Upper lobe of right lung (tissue), 1 donor: ENCODE measurements around the gene RHBG. TPM values are rescaled to one million over a fixed set of nuclear protein-coding genes. Genes with fewer than 3 reads are reported as not detected.
A peak's percentile ranks its signal among the peaks of the same experiment; 100 is the strongest.

Source experiments
- ATAC-seq: fragments of 200-7000 bp; cut with Tn5 transposase; one replicate; pipeline ENCODE4 v1.9.1; 2020; ENCODE audit warnings: mild to moderate bottlenecking, moderate library complexity
- DNase-seq: peaks from one replicate; pipeline ENCODE4 v3.0.0-alpha.2; 2020
- H3K27ac ChIP-seq: fragments of 200-600 bp; one replicate; pipeline ENCODE4 v1.8.0; 2022
- H3K27me3 ChIP-seq: fragments of 200-600 bp; one replicate; pipeline ENCODE4 v1.8.0; 2022; ENCODE audit warnings: mild to moderate bottlenecking
- H3K36me3 ChIP-seq: fragments of 200-600 bp; one replicate; pipeline ENCODE4 v1.8.0; 2022
- H3K4me1 ChIP-seq: fragments of 200-600 bp; one replicate; pipeline ENCODE4 v1.8.0; 2022
- H3K4me3 ChIP-seq: fragments of 200-600 bp; one replicate; pipeline ENCODE4 v1.8.0; 2022; ENCODE audit warnings: mild to moderate bottlenecking
- H3K9me3 ChIP-seq: fragments of 200-600 bp; one replicate; pipeline ENCODE4 v1.8.0; 2022
- CTCF ChIP-seq: fragments of 200-600 bp; IDR thresholded peaks from one replicate; pipeline ENCODE4 v1.8.0; 2022; ENCODE audit warnings: antibody characterized with exemption
- intact Hi-C: fragments of 100-400 bp; cut with DNase I; formaldehyde crosslinking; loops from one replicate; pipeline ENCODE4 v1.11.0; 2022
- total RNA-seq: library from RNA; stranded (reverse); fragmentation: NEBNext Ultra II Directional; extraction: Animal tissue kit (Norgen Biotek cat#: 25700); gene quantifications from one replicate; pipeline ENCODE4 v1.2.1, GENCODE V29; 2021
- donor health status: DM: no; HTN: yes; CAD: no; lungs with severe emphysema.

RHBG gene
- total RNA-seq, 1 donor from 2014 or later = not detected

- ATAC-seq (no peak), DNase-seq (no peak)
- Histone ChIP-seq H3K27me3 (peaks cover 24% of the 10 kb centered on the region), H3K9me3 (no peaks in the 10 kb centered on the region), H3K4me1 (peaks cover 10% of the 10 kb centered on the region), H3K36me3 (no peaks in the 10 kb centered on the region), H3K27ac (no peak overlapping the region), H3K4me3 (no peak overlapping the region)
- intact Hi-C loops = no loop called here
- no peak for TF ChIP-seq CTCF
Measured at GRCh38 chr1:156373546-156373945, 4.5 kb downstream of the RHBG start.

GRCh38 chr1:156376146-156376545 lies 7.1 kb downstream of the RHBG start:
- peaks cover 15% of the 10 kb centered on the region for H3K27me3 ChIP-seq
- no peak overlapping the region for H3K4me3 ChIP-seq
- ATAC-seq = no peak
- no peak for DNase-seq
- TF ChIP-seq CTCF = no peak
- H3K9me3 ChIP-seq = no peaks in the 10 kb centered on the region
- H3K27ac ChIP-seq = no peak overlapping the region
- no peaks in the 10 kb centered on the region for H3K36me3 ChIP-seq
- intact Hi-C loops = no loop called here
- no peaks in the 10 kb centered on the region for H3K4me1 ChIP-seq

GRCh38 chr1:156376958-156377919 lies 8.2 kb downstream of the RHBG start:
- Histone ChIP-seq H3K4me3 (no peak overlapping the region), H3K27ac (no peak overlapping the region), H3K27me3 (peaks cover 10% of the 10 kb centered on the region), H3K4me1 (no peaks in the 10 kb centered on the region), H3K36me3 (no peaks in the 10 kb centered on the region), H3K9me3 (no peaks in the 10 kb centered on the region)
- ATAC-seq (no peak), DNase-seq (peak; percentile 52)
- no peak for TF ChIP-seq CTCF
- intact Hi-C loops = no loop called here

- H3K36me3 ChIP-seq = no peaks in the 10 kb centered on the region
- no peaks in the 10 kb centered on the region for H3K9me3 ChIP-seq
- ATAC-seq (no peak), DNase-seq (peak; percentile 36)
- no peak for TF ChIP-seq CTCF
- H3K27me3 ChIP-seq = no peaks in the 10 kb centered on the region
- H3K27ac ChIP-seq = no peak overlapping the region
- H3K4me1 ChIP-seq = no peaks in the 10 kb centered on the region
- H3K4me3 ChIP-seq = no peak overlapping the region
- intact Hi-C loops = no loop called here
Measured at GRCh38 chr1:156378557-156378956, 9.5 kb downstream of the RHBG start.

GRCh38 chr1:156379420-156380165 lies 10.6 kb downstream of the RHBG start:
- DNase-seq (no peak), ATAC-seq (no peak)
- TF ChIP-seq CTCF = no peak
- no peaks in the 10 kb centered on the region for H3K4me1 ChIP-seq
- no peak overlapping the region for H3K27ac ChIP-seq
- no peaks in the 10 kb centered on the region for H3K9me3 ChIP-seq
- intact Hi-C loops = no loop called here
- no peaks in the 10 kb centered on the region for H3K27me3 ChIP-seq
- no peak overlapping the region for H3K4me3 ChIP-seq
- H3K36me3 ChIP-seq = no peaks in the 10 kb centered on the region
